HG02678 (cell line): ENCODE data around the gene ERI3.

Experiments used
- ATAC-seq: cut with Tn5 transposase; IDR thresholded peaks from one replicate; pipeline ENCODE4 v1.9.1; 2021; ENCODE audit warnings: mild to moderate bottlenecking, moderate library complexity; ENCODE audit not compliant: unreplicated experiment

The ERI3 gene

GRCh38 chr1:44239961-44240371 lies 115.1 kb downstream of the ERI3 start:
- ATAC-seq: no peak

- ATAC-seq: no peak
Measured at GRCh38 chr1:44239331-44239960, 115.6 kb downstream of the ERI3 start.

- ATAC-seq: no peak
Measured at GRCh38 chr1:44238660-44239059, 116.4 kb downstream of the ERI3 start.

GRCh38 chr1:44237721-44238457 lies 117.2 kb downstream of the ERI3 start:
- peak; percentile 50 for ATAC-seq

- no peak for ATAC-seq
Measured at GRCh38 chr1:44236490-44237272, 118.4 kb downstream of the ERI3 start.

- ATAC-seq: no peak
Measured at GRCh38 chr1:44235808-44236207, 119.2 kb downstream of the ERI3 start.

GRCh38 chr1:44233593-44233992 lies 121.5 kb downstream of the ERI3 start:
- no peak for ATAC-seq

- ATAC-seq: no peak
Measured at GRCh38 chr1:44230796-44231195, 124.3 kb downstream of the ERI3 start.

- ATAC-seq: no peak
Measured at GRCh38 chr1:44229435-44230167, 125.5 kb downstream of the ERI3 start.

GRCh38 chr1:44228218-44228617 lies 126.8 kb downstream of the ERI3 start:
- no peak for ATAC-seq

- no peak for ATAC-seq
Measured at GRCh38 chr1:44227211-44227610, 127.8 kb downstream of the ERI3 start.

- ATAC-seq: no peak
Measured at GRCh38 chr1:44225761-44226160, 129.3 kb downstream of the ERI3 start.

GRCh38 chr1:44223187-44223610 lies 131.9 kb downstream of the ERI3 start:
- ATAC-seq: no peak

GRCh38 chr1:44222397-44223186 lies 132.5 kb downstream of the ERI3 start:
- no peak for ATAC-seq

- ATAC-seq: no peak
Measured at GRCh38 chr1:44221769-44222168, 133.3 kb downstream of the ERI3 start.

GRCh38 chr1:44220755-44221154 lies 134.3 kb downstream of the ERI3 start:
- ATAC-seq: no peak

GRCh38 chr1:44220001-44220751 lies 134.9 kb downstream of the ERI3 start:
- ATAC-seq: no peak

- ATAC-seq: no peak
Measured at GRCh38 chr1:44219301-44219626, 135.8 kb downstream of the ERI3 start.

- ATAC-seq: no peak
Measured at GRCh38 chr1:44218503-44219300, 136.4 kb downstream of the ERI3 start.
